ENCODE data around the gene CEP72. TPM values are rescaled to one million over a fixed set of nuclear protein-coding genes. Genes with fewer than 3 reads are reported as not detected.
"Not testable (repeated sequence)": the region's sequence is repeated elsewhere in the genome, so short reads cannot be mapped to it uniquely, and the experiment has no call there.

Gene CEP72
- total and polyA plus RNA-seq, 10 of the 15 experiments (the other 5 are each of a cell fraction or from before 2014, with no cell fraction given) = 0.35 to 13.5 (median 8.3) TPM

DNA sequence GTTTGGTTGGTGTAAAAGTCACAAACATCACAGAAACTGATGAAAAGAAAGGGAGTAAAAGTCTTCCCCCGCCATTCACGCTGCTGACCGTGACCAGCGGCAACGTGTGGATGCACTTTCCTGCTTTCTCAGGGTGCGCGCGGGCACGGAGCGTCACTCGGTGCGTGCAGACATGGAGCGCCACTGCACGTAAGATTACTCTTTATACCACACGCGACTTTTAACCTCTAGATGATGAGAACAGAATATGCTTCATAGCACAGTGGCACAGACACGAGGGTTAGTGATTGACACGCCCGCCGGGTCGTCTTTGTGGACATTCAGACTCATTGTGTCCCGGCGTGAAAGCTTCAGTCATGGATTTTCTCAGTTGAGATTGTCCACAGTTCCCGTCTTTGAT lies 15.7 kb downstream of the CEP72 start:
- POLR2A ChIA-PET = no interaction called here

DNA sequence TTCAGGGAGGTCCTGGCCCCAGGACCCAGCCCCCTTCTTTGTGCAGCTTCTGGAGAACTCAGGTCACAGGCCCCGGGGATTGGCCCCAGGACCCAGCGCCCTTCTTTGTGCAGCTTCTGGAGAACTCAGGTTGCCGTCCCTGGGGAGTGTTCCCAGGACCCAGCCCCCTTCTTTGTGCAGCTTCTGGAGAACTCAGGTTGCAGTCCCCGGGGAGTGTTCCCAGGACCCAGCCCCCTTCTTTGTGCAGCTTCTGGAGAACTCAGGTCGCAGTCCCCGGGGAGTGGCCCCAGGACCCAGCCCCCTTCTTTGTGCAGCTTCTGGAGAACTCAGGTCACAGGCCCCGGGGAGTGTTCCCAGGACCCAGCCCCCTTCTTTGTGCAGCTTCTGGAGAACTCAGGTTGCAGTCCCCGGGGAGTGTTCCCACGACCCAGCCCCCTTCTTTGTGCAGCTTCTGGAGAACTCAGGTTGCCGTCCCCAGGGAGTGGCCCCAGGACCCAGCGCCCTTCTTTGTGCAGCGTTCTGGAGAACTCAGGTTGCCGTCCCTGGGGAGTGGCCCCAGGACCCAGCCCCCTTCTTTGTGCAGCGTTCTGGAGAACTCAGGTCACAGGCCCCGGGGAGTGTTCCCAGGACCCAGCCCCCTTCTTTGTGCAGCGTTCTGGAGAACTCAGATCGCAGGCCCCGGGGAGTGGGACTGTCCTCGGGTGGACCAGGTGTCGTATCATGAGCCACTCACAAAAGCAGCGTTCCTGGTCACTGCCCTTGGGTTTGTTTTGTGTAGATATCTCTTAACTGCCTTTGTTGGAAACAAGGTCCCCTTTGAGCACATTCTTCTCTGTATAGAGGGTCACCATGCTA lies 16.4 kb downstream of the CEP72 start:
- H3K4me1 ChIP-seq (ENCODE audit: control insufficient read depth, insufficient read depth, low read length); H3K79me2 ChIP-seq (ENCODE audit: control insufficient read depth, insufficient read depth, low read length); RAD21 ChIA-PET (ENCODE audit: unreplicated experiment); H3K27ac ChIP-seq (ENCODE audit: control insufficient read depth, insufficient read depth); SMC1A ChIA-PET (ENCODE audit: uncharacterized antibody, unreplicated experiment); FAIRE-seq; H2AFZ ChIP-seq (ENCODE audit: control insufficient read depth, low read depth, low read length); DNase-seq (ENCODE audit: low read depth, low spot score); H3K9me3 ChIP-seq (replicated peaks; ENCODE audit: control insufficient read depth, insufficient read depth, low read length); BruUV-seq (replicated peaks); H3K36me3 ChIP-seq (ENCODE audit: control insufficient read depth in 2 of 2, insufficient read depth in 2 of 2, low read length in 1 of 2); H3K27me3 ChIP-seq (replicated peaks in 1 of 2; ENCODE audit: control insufficient read depth in 2 of 2, insufficient read depth in 2 of 2, low read length in 1 of 2); H3K4me2 ChIP-seq (ENCODE audit: control insufficient read depth, insufficient read depth); intact Hi-C loops (cut with micrococcal nuclease; ENCODE audit: unreplicated experiment); POLR2A ChIA-PET; H4K20me1 ChIP-seq (ENCODE audit: control insufficient read depth, insufficient read depth); H3K4me3 ChIP-seq; ATAC-seq; in situ Hi-C loops (cut with MboI); H3K9ac ChIP-seq (ENCODE audit: control insufficient read depth, insufficient read depth, low read length): not testable (repeated sequence)
- WGBS (ENCODE audit: insufficient coverage, insufficient replicate concordance, low lambda C conversion rate, missing lambda C conversion rate) = 58% methylated on average over 19 of the region's 21 CpGs
- CTCF ChIA-PET = interaction anchor here (1.6 kb wide), 1 partner anchor 182 kb away, joined by 3 read pairs; no protein-coding TSS in a partner anchor

More for the DNA sequence above, 15.7 kb downstream of the CEP72 start:
- WGBS (ENCODE audit: insufficient coverage, insufficient replicate concordance, low lambda C conversion rate, missing lambda C conversion rate) = 96% methylated on average over 24 of the region's 24 CpGs
- SMC1A ChIA-PET (ENCODE audit: uncharacterized antibody, unreplicated experiment) = no interaction called here
- no peak overlapping the region for H2AFZ ChIP-seq (ENCODE audit: control insufficient read depth, low read depth, low read length)
- RAD21 ChIA-PET (ENCODE audit: unreplicated experiment) = no interaction called here
- no peaks in the 10 kb centered on the region for H3K4me1 ChIP-seq (ENCODE audit: control insufficient read depth, insufficient read depth, low read length)
- H3K27ac ChIP-seq (ENCODE audit: control insufficient read depth, insufficient read depth) = no peak overlapping the region
- ATAC-seq = no peak
- H4K20me1 ChIP-seq (ENCODE audit: control insufficient read depth, insufficient read depth) = no peaks in the 10 kb centered on the region
- no peaks in the 10 kb centered on the region for H3K27me3 ChIP-seq (replicated peaks in 1 of 2; ENCODE audit: control insufficient read depth in 2 of 2, insufficient read depth in 2 of 2, low read length in 1 of 2)
- no peak for TF ChIP-seq CTCF (IDR thresholded peaks at IDR 0.05 in 2 of 3, conservative IDR thresholded peaks at IDR 0.05 in 1 of 3; ENCODE audit: control insufficient read depth in 2 of 3, extremely low read depth in 1 of 3, insufficient read depth in 1 of 3, low read depth in 3 of 3, low read length in 3 of 3)
- TF ChIP-seq SRF (IDR thresholded peaks at IDR 0.05; ENCODE audit: low read depth in 2 of 2, low read length in 2 of 2) = no peak
- TF ChIP-seq POLR2AphosphoS5 (IDR thresholded peaks at IDR 0.05; ENCODE audit: low read length) = no peak
- no peak for TF ChIP-seq PAX8 (IDR thresholded peaks at IDR 0.05)
- TF ChIP-seq MYC (IDR thresholded peaks at IDR 0.05; ENCODE audit: insufficient read depth, insufficient read length, insufficient replicate concordance, low read length, severe bottlenecking) = no peak
- no peak for TF ChIP-seq ZNF24 (IDR thresholded peaks at IDR 0.05)
- TF ChIP-seq ZNF622 (IDR thresholded peaks at IDR 0.05) = no peak
- TF ChIP-seq KAT2A (conservative IDR thresholded peaks at IDR 0.05; ENCODE audit: control insufficient read depth, low read depth, low read length) = no peak
- TF ChIP-seq ZZZ3 (IDR thresholded peaks at IDR 0.05; ENCODE audit: control insufficient read depth, insufficient read length, low read depth) = no peak
- no peak for TF ChIP-seq TCF12 (IDR thresholded peaks at IDR 0.05; ENCODE audit: low read depth, low read length)
- TF ChIP-seq SMAD5 (IDR thresholded peaks at IDR 0.05; ENCODE audit: low read depth) = no peak
- TF ChIP-seq IKZF2 (IDR thresholded peaks at IDR 0.05) = no peak
- no peaks in the 10 kb centered on the region for H3K79me2 ChIP-seq (ENCODE audit: control insufficient read depth, insufficient read depth, low read length)
- intact Hi-C loops (cut with micrococcal nuclease; ENCODE audit: unreplicated experiment) (no loop called here), in situ Hi-C loops (cut with MboI) (no loop called here)
- H3K9me3 ChIP-seq (replicated peaks; ENCODE audit: control insufficient read depth, insufficient read depth, low read length) = no peaks in the 10 kb centered on the region
- H3K4me3 ChIP-seq = no peak overlapping the region
- CTCF ChIA-PET = interaction anchor here (1.6 kb wide), 1 partner anchor 181 kb away, joined by 3 read pairs; no protein-coding TSS in a partner anchor
- no TSS peak for BruUV-seq (replicated peaks)
- H3K9ac ChIP-seq (ENCODE audit: control insufficient read depth, insufficient read depth, low read length) = no peak overlapping the region
- no peak overlapping the region for H3K4me2 ChIP-seq (ENCODE audit: control insufficient read depth, insufficient read depth)
- no peak for FAIRE-seq
- DNase-seq (ENCODE audit: low read depth, low spot score) = no peak
- H3K36me3 ChIP-seq (ENCODE audit: control insufficient read depth in 2 of 2, insufficient read depth in 2 of 2, low read length in 1 of 2) = peaks cover 3 to 7% of the 10 kb centered on the region in 2 experiments; a peak in 3 of 4 replicates

Data from GM12878 (cell line).